NCI-H345 treated with DMSO at 0.1 percent for 48 hours (cell line): ENCODE data around the gene CYSTM1.
A peak's percentile ranks its signal among the peaks of the same experiment; 100 is the strongest.
"Not testable (repeated sequence)": the region's sequence is repeated elsewhere in the genome, so short reads cannot be mapped to it uniquely, and the experiment has no call there.

Experiments used
- DNase-seq: peaks from one replicate; lab custom pipeline; 2025; ENCODE audit not compliant: unreplicated experiment; lab: John Stamatoyannopoulos, UW

CYSTM1 gene

GRCh38 chr5:140148508-140148907 lies 26.5 kb upstream of the CYSTM1 start:
- DNase-seq = no peak

DNA sequence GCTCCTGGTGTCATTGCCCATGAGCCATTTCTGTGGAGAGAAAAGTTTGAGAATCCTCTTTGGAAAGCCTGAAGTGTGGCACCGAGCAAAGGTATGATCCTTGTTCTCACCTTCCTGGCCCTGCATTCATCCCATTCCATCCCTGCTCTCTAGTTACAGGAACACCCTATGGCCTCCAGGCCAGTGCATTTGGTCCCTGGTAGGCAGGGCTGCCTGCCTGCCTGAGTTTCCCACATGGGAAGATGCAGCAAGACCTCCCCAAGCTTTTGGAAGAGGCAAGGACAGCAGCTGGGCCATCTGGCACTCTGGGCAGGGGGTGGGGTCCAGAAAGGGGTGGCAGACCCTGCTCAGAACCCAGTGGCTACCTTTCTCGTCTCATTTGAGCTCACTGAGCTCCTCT lies 24.8 kb upstream of the CYSTM1 start:
- no peak for DNase-seq

- DNase-seq = peak; percentile 58
These were observed 23.6 kb upstream of the CYSTM1 start for GRCh38 chr5:140151144-140152021.

DNA sequence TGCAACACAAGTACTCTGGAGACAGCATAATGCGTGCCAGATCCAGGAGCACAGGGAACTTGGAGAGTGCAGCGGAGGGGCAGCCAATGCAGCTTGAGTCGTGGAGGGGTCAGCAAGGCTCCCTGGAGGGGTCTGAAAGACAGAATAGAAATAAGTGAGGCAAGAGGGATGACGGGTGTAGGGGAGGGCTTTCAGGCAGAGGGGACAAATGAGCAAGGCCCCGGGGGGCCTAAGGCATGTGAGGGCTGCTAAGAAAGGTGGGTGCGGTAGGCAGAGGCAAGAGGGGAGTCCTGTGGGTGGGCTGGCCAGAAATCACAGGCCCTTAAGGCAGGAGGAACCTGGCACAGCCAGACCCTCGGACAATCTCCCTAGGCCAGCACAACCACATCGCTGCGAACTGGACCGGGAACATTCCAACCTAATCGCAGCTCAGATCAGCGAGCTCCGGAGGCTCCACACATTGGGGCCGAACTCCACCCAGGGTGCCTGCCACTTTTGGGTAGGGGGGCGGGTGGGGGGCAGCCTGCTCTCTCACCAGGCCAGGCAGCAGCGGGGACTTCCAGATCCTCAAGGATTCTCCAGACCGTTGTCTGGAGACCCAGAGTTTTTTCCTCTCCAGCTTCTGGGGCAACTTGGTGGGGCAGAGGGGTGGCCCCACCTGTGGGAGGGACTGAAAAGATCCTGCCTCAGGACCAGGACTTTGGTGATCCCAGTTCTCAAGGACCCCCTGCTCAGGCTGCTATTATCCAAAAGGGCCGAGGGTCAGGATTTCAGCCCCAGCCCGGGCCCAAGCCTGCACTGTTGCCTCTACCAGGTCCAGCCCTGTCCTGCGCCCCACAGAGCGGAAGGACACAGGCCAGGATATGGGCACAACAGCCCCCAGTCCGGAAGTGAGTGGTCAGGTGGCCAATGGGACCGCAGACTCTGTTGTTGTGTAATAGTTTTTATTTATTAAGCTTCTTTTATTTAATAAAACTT lies 22.7 kb upstream of the CYSTM1 start:
- no peak for DNase-seq

- DNase-seq = no peak
These were observed 21.7 kb upstream of the CYSTM1 start for GRCh38 chr5:140153255-140153654.

DNA sequence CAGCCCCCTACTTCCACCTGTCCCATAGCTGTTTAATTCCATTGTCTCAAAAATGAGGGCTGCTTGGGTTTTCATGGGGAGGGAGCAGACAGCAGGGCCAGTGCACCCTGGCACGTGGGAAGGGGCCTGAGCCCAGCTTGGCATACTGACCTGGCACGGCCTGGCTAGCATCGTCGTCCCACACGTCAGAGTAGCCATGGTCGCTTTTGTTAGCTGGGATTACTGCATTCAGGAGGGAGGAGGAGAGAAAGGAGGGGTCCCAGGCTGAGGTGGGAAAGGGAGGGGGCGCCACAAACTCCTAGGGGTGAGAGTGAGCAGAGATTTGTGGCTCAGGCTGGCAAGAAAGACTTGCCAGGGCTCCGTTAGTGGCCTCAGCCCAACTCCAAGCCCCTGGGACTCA lies 21.1 kb upstream of the CYSTM1 start:
- DNase-seq = no peak

GRCh38 chr5:140154710-140155381 lies 20.1 kb upstream of the CYSTM1 start:
- not testable (repeated sequence) for DNase-seq

DNA sequence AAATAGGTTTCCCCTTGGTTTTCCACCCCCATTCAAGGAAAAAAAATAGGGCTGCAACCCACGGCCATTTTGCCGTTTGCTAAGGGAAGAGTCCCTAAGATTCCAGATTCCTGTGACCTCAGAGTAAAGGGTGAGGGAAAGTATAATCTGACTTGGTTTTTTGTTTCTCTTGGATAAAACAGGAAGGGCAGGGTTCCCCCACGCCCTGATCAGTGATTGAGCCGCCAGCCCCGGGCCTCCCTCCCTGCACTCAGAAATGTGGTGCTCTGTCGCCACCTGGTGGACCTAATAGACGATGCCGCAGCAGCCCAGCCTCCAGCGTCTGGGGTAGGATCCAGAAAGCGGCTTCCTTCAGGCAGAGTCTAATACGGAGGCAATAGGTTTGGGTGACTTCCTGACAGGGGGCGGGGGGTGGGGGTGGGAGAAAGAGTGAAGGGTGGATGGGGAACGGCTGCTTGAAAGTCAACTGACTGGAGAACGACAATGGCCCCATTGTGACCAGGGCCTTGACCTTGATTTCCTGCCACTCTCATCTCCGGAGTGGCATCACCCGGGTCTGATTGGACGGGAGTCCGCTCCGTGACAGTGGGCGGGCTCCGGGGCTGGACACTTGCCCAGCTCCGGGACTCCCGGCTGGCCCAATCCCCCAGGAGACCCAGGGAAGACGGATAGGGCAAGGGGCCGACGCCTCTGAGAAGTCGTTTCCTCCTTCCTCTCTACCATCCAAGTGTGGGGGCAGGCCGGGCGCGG lies 17.8 kb upstream of the CYSTM1 start:
- peak; percentile 51 for DNase-seq

DNA sequence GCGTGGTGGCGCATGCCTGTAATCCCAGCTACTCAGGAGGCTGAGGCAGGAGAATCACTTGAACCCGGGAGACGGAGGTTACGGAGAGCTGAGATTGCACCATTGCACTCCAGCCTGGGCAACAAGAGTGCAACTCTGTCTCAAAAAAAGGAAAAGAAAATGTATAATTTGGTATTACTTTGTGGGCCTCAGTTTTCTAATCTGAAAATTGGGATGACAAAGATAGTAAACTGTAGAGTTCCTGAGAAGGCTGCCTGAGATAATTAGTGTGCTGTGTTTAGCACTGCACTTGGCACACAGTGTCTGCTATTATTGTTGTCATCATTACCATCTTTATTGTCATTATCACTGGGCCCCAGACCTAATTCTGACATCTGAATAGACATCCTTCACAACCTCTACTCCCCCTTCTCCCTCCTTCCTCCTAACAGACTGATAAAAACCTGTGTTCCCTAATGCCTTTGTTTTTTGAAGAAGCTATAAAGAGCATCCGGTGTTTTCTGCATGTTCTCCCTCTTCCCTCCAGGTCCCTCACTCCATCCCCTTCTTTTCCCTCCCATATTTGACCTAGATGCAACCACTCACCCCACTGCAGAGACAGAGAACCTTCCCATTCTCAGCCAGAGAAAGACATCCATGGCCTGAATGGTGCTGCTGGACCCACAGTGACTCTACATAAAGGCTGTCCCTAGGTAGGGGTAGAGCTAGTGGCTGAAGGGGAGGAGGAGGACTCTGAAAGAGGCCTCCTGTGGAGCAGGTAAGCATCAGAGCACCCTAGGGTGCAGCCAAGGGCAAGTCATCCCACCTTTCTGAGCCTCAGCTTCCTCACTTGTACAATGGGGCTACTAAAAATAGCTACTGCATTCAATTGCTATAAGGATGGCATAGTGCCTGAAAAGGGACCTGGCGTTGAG lies 15.7 kb upstream of the CYSTM1 start:
- no peak for DNase-seq

DNA sequence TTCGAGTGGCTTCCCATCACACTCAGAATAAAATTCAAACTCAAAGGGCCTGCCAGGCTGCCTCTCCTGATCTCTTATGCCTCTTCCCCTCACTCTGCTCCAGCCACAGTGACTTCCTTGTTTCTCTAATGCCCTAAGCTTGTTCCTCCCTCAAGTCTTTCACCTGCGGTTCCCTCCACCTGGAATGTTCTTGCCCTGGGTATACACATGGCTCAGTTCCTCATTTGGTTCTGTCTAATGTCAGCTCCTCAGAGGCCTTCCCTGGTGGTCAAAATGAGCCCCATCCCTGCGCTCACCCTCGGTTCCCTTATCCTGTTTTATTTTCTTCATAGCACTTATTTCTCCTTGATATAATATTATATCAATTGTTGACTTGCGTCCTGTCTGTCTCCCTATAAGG lies 12.7 kb upstream of the CYSTM1 start:
- DNase-seq = no peak

DNA sequence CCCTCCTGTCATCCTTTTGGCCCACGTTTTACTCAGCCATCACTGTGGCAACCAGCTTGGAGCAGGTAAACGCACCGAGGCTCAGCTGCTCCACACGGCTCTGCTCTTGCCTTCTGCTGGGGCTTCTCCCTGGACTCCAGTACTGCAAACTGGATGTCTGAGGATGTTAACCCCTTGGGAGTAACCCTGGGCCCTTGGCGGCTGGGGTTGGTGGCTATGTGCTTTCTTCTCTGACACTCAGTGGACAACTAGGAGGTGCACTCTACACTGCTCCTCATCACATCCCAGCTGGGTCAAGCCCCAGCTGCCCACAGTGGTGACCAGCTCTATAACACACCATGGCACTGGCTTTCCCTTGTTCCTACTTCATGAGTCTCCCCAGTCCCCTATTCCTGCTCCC lies 12.2 kb upstream of the CYSTM1 start:
- DNase-seq = no peak

GRCh38 chr5:140165101-140165922 lies 9.7 kb upstream of the CYSTM1 start:
- no peak for DNase-seq

DNA sequence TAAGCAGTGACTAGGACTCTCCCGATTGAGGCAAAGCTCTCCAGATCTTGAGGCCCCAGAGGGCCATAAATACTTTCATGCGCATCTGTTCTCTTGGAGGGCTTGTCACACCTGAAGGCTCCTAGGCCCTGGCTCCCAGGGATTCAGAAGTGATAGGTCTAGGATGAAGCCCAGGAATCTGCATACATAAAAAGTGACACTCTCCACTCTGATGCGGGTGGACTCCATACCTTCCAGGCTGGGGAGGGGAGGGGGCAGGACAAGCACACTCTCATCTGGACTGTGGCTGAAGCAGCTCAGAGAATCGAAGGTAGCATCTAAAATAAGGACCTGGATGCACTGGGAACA lies 9.1 kb upstream of the CYSTM1 start:
- no peak for DNase-seq

GRCh38 chr5:140166911-140167310 lies 8.1 kb upstream of the CYSTM1 start:
- DNase-seq = no peak

- no peak for DNase-seq
These were observed 6.6 kb upstream of the CYSTM1 start for GRCh38 chr5:140168371-140168770.

DNA sequence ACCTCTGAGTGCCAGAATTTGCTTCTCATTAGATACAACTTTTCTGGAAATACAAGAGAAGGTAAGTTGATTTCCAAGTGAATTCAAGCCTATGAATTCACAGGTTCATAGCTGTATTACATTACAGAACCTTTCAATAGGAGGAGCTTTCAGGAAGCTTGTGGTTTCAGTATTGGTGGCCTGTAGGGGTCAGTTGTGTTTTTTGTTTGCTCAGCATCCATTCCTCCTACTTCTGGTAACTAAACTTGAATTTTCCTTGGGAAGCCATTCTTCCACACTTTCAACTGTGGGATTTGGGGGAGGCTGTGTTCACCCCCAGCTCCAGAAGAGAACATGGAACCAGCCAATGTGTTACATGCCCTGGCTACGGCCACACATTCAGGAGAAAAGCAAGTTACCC lies 5.6 kb upstream of the CYSTM1 start:
- DNase-seq = no peak

DNA sequence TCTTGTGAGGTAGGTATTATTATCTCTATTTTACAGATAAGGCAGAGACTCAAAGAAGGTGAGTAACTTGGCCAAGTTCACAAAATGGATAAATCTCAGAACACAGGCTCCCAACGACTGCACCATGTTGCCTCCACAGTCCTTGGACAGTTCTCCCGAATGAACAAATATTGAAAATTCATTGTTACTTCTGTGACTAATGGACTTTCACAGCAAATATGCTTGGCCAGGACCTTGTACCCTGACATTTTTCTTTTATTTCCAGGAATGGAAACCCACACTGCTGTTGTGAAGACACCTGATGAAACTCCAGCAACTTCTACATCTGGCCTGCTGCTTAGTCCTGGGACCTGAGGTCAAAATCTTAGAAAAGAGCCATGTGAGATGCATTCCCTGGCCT lies 2.5 kb upstream of the CYSTM1 start:
- no peak for DNase-seq

DNA sequence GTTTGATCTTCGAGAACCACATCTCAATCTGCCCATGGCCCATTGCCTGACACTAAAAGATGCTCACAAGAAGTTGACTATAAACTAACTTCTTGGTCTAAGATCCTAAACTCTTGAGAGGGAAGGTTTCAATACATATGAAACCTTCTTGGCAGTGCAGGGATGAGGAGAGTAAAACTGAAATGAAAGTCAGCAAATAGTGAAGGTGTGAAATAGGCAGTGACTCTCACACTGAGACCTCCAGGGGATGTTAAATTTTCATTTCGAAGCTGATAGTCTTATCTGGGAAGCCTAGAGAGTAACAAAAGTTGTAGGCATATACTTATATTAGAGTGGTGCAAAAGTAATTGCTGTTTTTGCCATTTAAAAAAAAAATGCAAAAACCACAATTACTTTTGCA lies 974 bp upstream of the CYSTM1 start:
- no peak for DNase-seq
